ENCODE results near the gene GRB2. TPM values are rescaled to one million over a fixed set of nuclear protein-coding genes. Genes with fewer than 3 reads are reported as not detected.
A peak's percentile ranks its signal among the peaks of the same experiment; 100 is the strongest.
"Not testable (repeated sequence)": the region's sequence is repeated elsewhere in the genome, so short reads cannot be mapped to it uniquely, and the experiment has no call there.

Gene GRB2
- total and polyA plus RNA-seq, 4 donors: 36.6 to 106 (median 67.5) TPM

GRCh38 chr17:75387771-75388170 is 17.7 kb downstream of the GRB2 start:
- H3K36me3 ChIP-seq (ENCODE audit: control insufficient read depth in 1 of 2, insufficient read depth in 2 of 2, low read length in 1 of 2): no peaks in the 10 kb centered on the region
- ATAC-seq (ENCODE audit: low FRiP score) (no peak), DNase-seq (no peak)
- H3K27me3 ChIP-seq (ENCODE audit: control insufficient read depth in 1 of 2, insufficient read depth in 2 of 2, low read length in 1 of 2): no peaks in the 10 kb centered on the region
- WGBS, 2 donors: 69 to 82% methylated on average over 3 of the region's 3 CpGs
- H3K27ac ChIP-seq (ENCODE audit: low read depth in 1 of 2, low read length in 2 of 2): no peak overlapping the region
- intact Hi-C loops (cut with DNase I): no loop called here
- H3K4me3 ChIP-seq (ENCODE audit: low read length in 2 of 2): no peak overlapping the region
- H3K9me3 ChIP-seq (ENCODE audit: control insufficient read depth, low read length): no peaks in the 10 kb centered on the region
- peaks cover 4 to 5% of the 10 kb centered on the region in 2 donors for H3K4me1 ChIP-seq (ENCODE audit: control insufficient read depth in 1 of 2, insufficient read depth in 2 of 2, low read length in 2 of 2)

DNA sequence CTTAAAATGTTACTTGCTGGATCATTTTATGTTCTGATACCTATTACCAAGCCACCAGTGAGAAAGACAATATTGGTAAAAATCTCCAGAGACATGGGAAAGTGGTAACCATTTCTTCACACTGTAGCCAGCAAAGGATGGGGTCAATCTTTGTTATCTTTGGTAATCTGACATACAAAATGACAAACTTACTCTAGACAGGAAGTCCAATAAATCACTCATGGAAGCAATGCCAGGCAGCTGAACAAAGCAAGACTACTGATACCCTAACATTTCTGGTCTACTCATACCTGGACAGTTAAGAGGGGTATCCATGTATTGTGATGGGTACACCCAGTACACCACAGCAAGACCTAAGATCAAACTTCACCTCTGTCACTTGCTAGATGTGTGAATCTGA is 19.0 kb downstream of the GRB2 start:
- Histone ChIP-seq H3K27me3 (ENCODE audit: control insufficient read depth in 1 of 2, insufficient read depth in 2 of 2, low read length in 1 of 2) (no peaks in the 10 kb centered on the region), H3K9me3 (ENCODE audit: control insufficient read depth, low read length) (no peaks in the 10 kb centered on the region), H3K4me3 (ENCODE audit: low read length in 2 of 2) (no peak overlapping the region), H3K36me3 (ENCODE audit: control insufficient read depth in 1 of 2, insufficient read depth in 2 of 2, low read length in 1 of 2) (no peaks in the 10 kb centered on the region), H3K4me1 (ENCODE audit: control insufficient read depth in 1 of 2, insufficient read depth in 2 of 2, low read length in 2 of 2) (peaks cover 4 to 5% of the 10 kb centered on the region in 2 donors), H3K27ac (ENCODE audit: low read depth in 1 of 2, low read length in 2 of 2) (no peak overlapping the region)
- DNase-seq: no peak
- ATAC-seq (ENCODE audit: low FRiP score): no peak
- intact Hi-C loops (cut with DNase I): no loop called here

DNA sequence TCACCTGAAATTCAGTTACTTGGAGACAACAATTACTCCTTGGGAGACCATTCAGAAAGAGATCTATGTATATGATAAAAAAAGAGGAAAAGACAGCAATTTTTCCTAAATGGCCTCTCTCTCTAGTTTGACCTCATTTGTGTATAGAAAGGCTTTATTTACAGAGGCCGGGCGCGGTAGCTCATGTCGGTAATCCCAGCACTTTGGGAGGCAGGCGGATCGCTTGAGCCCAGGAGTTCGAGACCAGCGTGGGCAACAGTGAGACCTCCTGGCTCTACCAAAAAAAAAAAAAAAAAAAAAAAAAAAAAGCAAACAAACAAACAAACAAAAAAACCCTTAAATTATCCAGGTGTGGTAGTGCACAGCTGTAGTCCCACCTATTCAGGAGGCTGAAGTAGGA is 20.7 kb downstream of the GRB2 start:
- intact Hi-C loops (cut with DNase I): no loop called here
- Histone ChIP-seq H3K4me3 (ENCODE audit: low read length in 2 of 2) (no peak overlapping the region), H3K27me3 (ENCODE audit: control insufficient read depth in 1 of 2, insufficient read depth in 2 of 2, low read length in 1 of 2) (no peaks in the 10 kb centered on the region), H3K36me3 (ENCODE audit: control insufficient read depth in 1 of 2, insufficient read depth in 2 of 2, low read length in 1 of 2) (no peaks in the 10 kb centered on the region), H3K27ac (ENCODE audit: low read depth in 1 of 2, low read length in 2 of 2) (no peak overlapping the region), H3K9me3 (ENCODE audit: control insufficient read depth, low read length) (no peaks in the 10 kb centered on the region), H3K4me1 (ENCODE audit: control insufficient read depth in 1 of 2, insufficient read depth in 2 of 2, low read length in 2 of 2) (no peaks in the 10 kb centered on the region)
- WGBS, 2 donors: 95 to 97% methylated on average over 8 of the region's 8 CpGs
- no peak for ATAC-seq (ENCODE audit: low FRiP score)
- no peak for DNase-seq

DNA sequence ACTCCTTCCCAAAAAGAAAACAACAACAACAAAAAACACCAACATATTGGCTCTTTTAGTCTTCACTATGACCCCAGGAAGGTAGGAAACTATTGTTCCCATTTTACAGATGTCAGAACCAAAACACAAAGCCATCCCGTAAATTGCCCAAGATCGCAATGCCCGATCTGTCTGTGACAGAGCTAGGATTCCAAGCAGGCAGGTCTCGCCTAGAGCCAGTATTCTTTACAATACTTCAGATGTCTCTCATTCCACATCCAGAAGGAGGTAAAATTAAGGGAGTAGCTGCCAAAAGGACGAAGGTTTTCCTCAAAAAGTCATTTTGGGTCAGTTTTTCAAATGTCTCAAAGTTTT is 21.7 kb downstream of the GRB2 start:
- WGBS, 2 donors: 78 to 84% methylated on average over 5 of the region's 5 CpGs
- H3K4me1 ChIP-seq (ENCODE audit: control insufficient read depth in 1 of 2, insufficient read depth in 2 of 2, low read length in 2 of 2): no peaks in the 10 kb centered on the region

GRCh38 chr17:75380750-75381149 is 24.7 kb downstream of the GRB2 start:
- H3K27me3 ChIP-seq (ENCODE audit: control insufficient read depth in 1 of 2, insufficient read depth in 2 of 2, low read length in 1 of 2): no peaks in the 10 kb centered on the region
- no peaks in the 10 kb centered on the region for H3K36me3 ChIP-seq (ENCODE audit: control insufficient read depth in 1 of 2, insufficient read depth in 2 of 2, low read length in 1 of 2)
- no peak for ATAC-seq (ENCODE audit: low FRiP score)
- intact Hi-C loops (cut with DNase I): no loop called here
- 89 to 91% methylated on average over 3 of the region's 3 CpGs for WGBS, 2 donors
- H3K9me3 ChIP-seq (ENCODE audit: control insufficient read depth, low read length): no peaks in the 10 kb centered on the region
- no peak overlapping the region for H3K4me3 ChIP-seq (ENCODE audit: low read length in 2 of 2)
- H3K4me1 ChIP-seq (ENCODE audit: control insufficient read depth in 1 of 2, insufficient read depth in 2 of 2, low read length in 2 of 2): no peaks in the 10 kb centered on the region
- no peak for DNase-seq
- H3K27ac ChIP-seq (ENCODE audit: low read depth in 1 of 2, low read length in 2 of 2): no peak overlapping the region

More for the DNA sequence above, 21.7 kb downstream of the GRB2 start:
- Histone ChIP-seq H3K4me3 (ENCODE audit: low read length in 2 of 2) (no peak overlapping the region), H3K27me3 (ENCODE audit: control insufficient read depth in 1 of 2, insufficient read depth in 2 of 2, low read length in 1 of 2) (no peaks in the 10 kb centered on the region), H3K9me3 (ENCODE audit: control insufficient read depth, low read length) (no peaks in the 10 kb centered on the region), H3K36me3 (ENCODE audit: control insufficient read depth in 1 of 2, insufficient read depth in 2 of 2, low read length in 1 of 2) (no peaks in the 10 kb centered on the region), H3K27ac (ENCODE audit: low read depth in 1 of 2, low read length in 2 of 2) (no peak overlapping the region)
- intact Hi-C loops (cut with DNase I): no loop called here
- ATAC-seq (ENCODE audit: low FRiP score): no peak
- no peak for DNase-seq

DNA sequence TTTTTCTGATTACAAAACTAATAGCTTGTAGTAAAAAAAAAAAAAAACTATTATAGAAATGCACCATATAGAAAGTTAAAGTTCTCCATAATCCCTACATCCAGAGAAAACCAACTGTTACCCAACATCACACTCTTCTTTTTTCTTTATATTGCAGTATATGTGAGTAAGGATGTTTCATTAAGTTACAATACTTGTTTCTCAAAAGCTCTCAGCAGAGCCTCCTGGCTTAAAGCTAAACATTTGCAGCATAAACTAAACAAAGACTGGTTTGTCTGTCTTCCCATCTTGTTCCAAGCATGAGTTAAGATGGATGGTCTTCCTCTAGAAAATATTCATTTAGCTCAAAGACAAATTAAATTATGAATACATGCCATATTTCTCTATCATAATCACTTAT is 25.2 kb downstream of the GRB2 start:
- Histone ChIP-seq H3K36me3 (ENCODE audit: control insufficient read depth in 1 of 2, insufficient read depth in 2 of 2, low read length in 1 of 2) (no peaks in the 10 kb centered on the region), H3K27ac (ENCODE audit: low read depth in 1 of 2, low read length in 2 of 2) (no peak overlapping the region), H3K4me1 (ENCODE audit: control insufficient read depth in 1 of 2, insufficient read depth in 2 of 2, low read length in 2 of 2) (no peaks in the 10 kb centered on the region), H3K27me3 (ENCODE audit: control insufficient read depth in 1 of 2, insufficient read depth in 2 of 2, low read length in 1 of 2) (no peaks in the 10 kb centered on the region), H3K4me3 (ENCODE audit: low read length in 2 of 2) (no peak overlapping the region), H3K9me3 (ENCODE audit: control insufficient read depth, low read length) (no peaks in the 10 kb centered on the region)
- ATAC-seq (ENCODE audit: low FRiP score): no peak
- DNase-seq: no peak
- intact Hi-C loops (cut with DNase I): no loop called here

DNA sequence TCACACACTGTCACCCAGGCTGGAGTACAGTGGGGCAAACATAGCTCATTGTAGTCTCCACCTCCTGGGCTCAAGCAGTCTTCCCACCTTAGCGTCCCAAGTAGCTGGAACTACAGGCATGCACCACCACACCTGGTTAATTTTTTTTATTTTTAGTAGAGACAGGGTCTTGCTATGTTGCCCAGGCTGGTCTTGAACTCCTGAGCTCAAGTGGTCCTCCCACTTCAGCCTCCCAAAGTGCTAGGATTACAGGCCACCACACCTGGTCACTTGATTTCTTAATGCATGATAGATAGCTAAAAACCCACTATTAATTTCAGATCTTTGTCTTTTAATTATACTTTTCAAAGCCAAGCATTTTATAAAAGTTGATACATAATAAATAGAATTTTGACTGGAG is 26.1 kb downstream of the GRB2 start:
- intact Hi-C loops (cut with DNase I); ATAC-seq (ENCODE audit: low FRiP score); H3K27me3 ChIP-seq (ENCODE audit: control insufficient read depth in 1 of 2, insufficient read depth in 2 of 2, low read length in 1 of 2); H3K9me3 ChIP-seq (ENCODE audit: control insufficient read depth, low read length); H3K4me1 ChIP-seq (ENCODE audit: control insufficient read depth in 1 of 2, insufficient read depth in 2 of 2, low read length in 2 of 2); H3K27ac ChIP-seq (ENCODE audit: low read depth in 1 of 2, low read length in 2 of 2); H3K36me3 ChIP-seq (ENCODE audit: control insufficient read depth in 1 of 2, insufficient read depth in 2 of 2, low read length in 1 of 2); H3K4me3 ChIP-seq (ENCODE audit: low read length in 2 of 2); DNase-seq: not testable (repeated sequence)
- WGBS, 2 donors: 87 to 93% methylated on average over 1 of the region's 1 CpG

GRCh38 chr17:75373280-75373679 is 32.2 kb downstream of the GRB2 start:
- Histone ChIP-seq H3K27ac (ENCODE audit: low read depth in 1 of 2, low read length in 2 of 2) (no peak overlapping the region), H3K36me3 (ENCODE audit: control insufficient read depth in 1 of 2, insufficient read depth in 2 of 2, low read length in 1 of 2) (no peaks in the 10 kb centered on the region), H3K9me3 (ENCODE audit: control insufficient read depth, low read length) (no peaks in the 10 kb centered on the region), H3K4me1 (ENCODE audit: control insufficient read depth in 1 of 2, insufficient read depth in 2 of 2, low read length in 2 of 2) (peaks cover 0 to 19% of the 10 kb centered on the region in 2 donors), H3K4me3 (ENCODE audit: low read length in 2 of 2) (no peak overlapping the region), H3K27me3 (ENCODE audit: control insufficient read depth in 1 of 2, insufficient read depth in 2 of 2, low read length in 1 of 2) (no peaks in the 10 kb centered on the region)
- no peak for ATAC-seq (ENCODE audit: low FRiP score)
- intact Hi-C loops (cut with DNase I): no loop called here
- WGBS, 2 donors: 67 to 79% methylated on average over 4 of the region's 4 CpGs
- DNase-seq: no peak

GRCh38 chr17:75371981-75372380 is 33.5 kb downstream of the GRB2 start:
- no peak overlapping the region for H3K4me3 ChIP-seq (ENCODE audit: low read length in 2 of 2)
- peak overlapping the region in 1 of 2 donors; percentile 6 for H3K27ac ChIP-seq (ENCODE audit: low read depth in 1 of 2, low read length in 2 of 2)
- intact Hi-C loops (cut with DNase I): no loop called here
- H3K36me3 ChIP-seq (ENCODE audit: control insufficient read depth in 1 of 2, insufficient read depth in 2 of 2, low read length in 1 of 2): no peaks in the 10 kb centered on the region
- WGBS, 2 donors: 89 to 96% methylated on average over 5 of the region's 5 CpGs
- H3K4me1 ChIP-seq (ENCODE audit: control insufficient read depth in 1 of 2, insufficient read depth in 2 of 2, low read length in 2 of 2): peaks cover 0 to 19% of the 10 kb centered on the region in 2 donors
- no peaks in the 10 kb centered on the region for H3K27me3 ChIP-seq (ENCODE audit: control insufficient read depth in 1 of 2, insufficient read depth in 2 of 2, low read length in 1 of 2)
- no peak for ATAC-seq (ENCODE audit: low FRiP score)
- no peak for DNase-seq
- H3K9me3 ChIP-seq (ENCODE audit: control insufficient read depth, low read length): no peaks in the 10 kb centered on the region
